ENCODE data around the gene TAF1. TPM values are rescaled to one million over a fixed set of nuclear protein-coding genes. Genes with fewer than 3 reads are reported as not detected.

TAF1 gene
- total and polyA plus RNA-seq, 9 of the 15 experiments (the other 6 are each of a cell fraction or from before 2014, with no cell fraction given), result 6.4 to 45.1 (median 38.1) TPM

DNA sequence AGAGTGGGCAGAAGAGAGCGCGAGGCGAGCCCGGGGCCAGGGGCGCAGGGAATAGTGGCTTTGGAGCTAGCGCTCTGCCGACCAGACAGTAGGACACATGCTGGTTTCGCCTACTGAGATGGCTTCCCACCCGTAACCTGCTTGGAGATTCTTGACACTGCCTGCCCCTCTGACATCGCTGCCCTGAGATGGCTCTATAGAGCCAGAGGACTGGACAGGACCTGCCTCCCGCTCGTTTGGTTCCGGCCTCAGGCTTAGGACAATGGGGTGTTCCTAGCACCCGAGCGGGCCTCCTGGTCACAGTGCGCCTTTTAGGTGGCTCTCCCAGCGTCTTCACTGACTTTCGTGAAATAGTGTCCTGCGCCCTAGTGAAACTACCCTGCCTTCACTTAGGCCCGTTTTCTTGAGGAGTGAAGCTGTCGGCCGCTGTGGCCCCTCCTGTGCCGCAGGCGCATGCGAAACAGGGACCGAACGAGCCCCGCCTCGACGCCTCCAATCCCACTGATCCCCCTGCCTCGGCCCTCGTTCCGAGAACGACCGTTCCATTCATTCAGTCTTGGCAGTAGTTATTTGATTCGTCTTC lies 608 bp downstream of the TAF1 start (continued):
- TF ChIP-seq, protein P1, sequence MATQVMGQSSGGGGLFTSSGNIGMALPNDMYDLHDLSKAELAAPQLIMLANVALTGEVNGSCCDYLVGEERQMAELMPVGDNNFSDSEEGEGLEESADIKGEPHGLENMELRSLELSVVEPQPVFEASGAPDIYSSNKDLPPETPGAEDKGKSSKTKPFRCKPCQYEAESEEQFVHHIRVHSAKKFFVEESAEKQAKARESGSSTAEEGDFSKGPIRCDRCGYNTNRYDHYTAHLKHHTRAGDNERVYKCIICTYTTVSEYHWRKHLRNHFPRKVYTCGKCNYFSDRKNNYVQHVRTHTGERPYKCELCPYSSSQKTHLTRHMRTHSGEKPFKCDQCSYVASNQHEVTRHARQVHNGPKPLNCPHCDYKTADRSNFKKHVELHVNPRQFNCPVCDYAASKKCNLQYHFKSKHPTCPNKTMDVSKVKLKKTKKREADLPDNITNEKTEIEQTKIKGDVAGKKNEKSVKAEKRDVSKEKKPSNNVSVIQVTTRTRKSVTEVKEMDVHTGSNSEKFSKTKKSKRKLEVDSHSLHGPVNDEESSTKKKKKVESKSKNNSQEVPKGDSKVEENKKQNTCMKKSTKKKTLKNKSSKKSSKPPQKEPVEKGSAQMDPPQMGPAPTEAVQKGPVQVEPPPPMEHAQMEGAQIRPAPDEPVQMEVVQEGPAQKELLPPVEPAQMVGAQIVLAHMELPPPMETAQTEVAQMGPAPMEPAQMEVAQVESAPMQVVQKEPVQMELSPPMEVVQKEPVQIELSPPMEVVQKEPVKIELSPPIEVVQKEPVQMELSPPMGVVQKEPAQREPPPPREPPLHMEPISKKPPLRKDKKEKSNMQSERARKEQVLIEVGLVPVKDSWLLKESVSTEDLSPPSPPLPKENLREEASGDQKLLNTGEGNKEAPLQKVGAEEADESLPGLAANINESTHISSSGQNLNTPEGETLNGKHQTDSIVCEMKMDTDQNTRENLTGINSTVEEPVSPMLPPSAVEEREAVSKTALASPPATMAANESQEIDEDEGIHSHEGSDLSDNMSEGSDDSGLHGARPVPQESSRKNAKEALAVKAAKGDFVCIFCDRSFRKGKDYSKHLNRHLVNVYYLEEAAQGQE (IDR thresholded peaks at IDR 0.05; ENCODE audit: borderline replicate concordance), result no peak
- TF ChIP-seq, protein P1 (CRISPR knock-in tag; IDR thresholded peaks at IDR 0.05; ENCODE audit: low read depth), result no peak
- TF ChIP-seq NRF1 (conservative IDR thresholded peaks at IDR 0.05 in 1 of 2, IDR thresholded peaks at IDR 0.05 in 1 of 2) (peak; percentile 84 to 87), SRSF7 (optimal IDR thresholded peaks at IDR 0.05; ENCODE audit: low read depth, low read length) (no peak), RBBP5 (IDR thresholded peaks at IDR 0.05; ENCODE audit: borderline replicate concordance, insufficient read depth, low read length, poor library complexity, severe bottlenecking) (peak; percentile 60), GABPA (tag; conservative IDR thresholded peaks at IDR 0.05; ENCODE audit: low read depth) (no peak), POLR2A (conservative IDR thresholded peaks at IDR 0.05) (peak; percentile 62), CEBPZ (IDR thresholded peaks at IDR 0.05; ENCODE audit: borderline replicate concordance, low read depth, low read length) (no peak), ZNF436 (CRISPR knock-in tag; IDR thresholded peaks at IDR 0.05) (no peak), LCOR (CRISPR knock-in tag; IDR thresholded peaks at IDR 0.05) (0 out of 2 replicates have a peak, but pooled peaks have one; percentile 28)
- TF ChIP-seq, protein P2, sequence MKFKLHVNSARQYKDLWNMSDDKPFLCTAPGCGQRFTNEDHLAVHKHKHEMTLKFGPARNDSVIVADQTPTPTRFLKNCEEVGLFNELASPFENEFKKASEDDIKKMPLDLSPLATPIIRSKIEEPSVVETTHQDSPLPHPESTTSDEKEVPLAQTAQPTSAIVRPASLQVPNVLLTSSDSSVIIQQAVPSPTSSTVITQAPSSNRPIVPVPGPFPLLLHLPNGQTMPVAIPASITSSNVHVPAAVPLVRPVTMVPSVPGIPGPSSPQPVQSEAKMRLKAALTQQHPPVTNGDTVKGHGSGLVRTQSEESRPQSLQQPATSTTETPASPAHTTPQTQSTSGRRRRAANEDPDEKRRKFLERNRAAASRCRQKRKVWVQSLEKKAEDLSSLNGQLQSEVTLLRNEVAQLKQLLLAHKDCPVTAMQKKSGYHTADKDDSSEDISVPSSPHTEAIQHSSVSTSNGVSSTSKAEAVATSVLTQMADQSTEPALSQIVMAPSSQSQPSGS (CRISPR knock-in tag; IDR thresholded peaks at IDR 0.05), result no peak
- TF ChIP-seq, protein P3, sequence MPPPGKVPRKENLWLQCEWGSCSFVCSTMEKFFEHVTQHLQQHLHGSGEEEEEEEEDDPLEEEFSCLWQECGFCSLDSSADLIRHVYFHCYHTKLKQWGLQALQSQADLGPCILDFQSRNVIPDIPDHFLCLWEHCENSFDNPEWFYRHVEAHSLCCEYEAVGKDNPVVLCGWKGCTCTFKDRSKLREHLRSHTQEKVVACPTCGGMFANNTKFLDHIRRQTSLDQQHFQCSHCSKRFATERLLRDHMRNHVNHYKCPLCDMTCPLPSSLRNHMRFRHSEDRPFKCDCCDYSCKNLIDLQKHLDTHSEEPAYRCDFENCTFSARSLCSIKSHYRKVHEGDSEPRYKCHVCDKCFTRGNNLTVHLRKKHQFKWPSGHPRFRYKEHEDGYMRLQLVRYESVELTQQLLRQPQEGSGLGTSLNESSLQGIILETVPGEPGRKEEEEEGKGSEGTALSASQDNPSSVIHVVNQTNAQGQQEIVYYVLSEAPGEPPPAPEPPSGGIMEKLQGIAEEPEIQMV (tag; conservative IDR thresholded peaks at IDR 0.05; ENCODE audit: low read depth), result no peak

Data from K562 (cell line).